K562 (cell line): ENCODE results near the gene MTOR. TPM values are rescaled to one million over a fixed set of nuclear protein-coding genes. Genes with fewer than 3 reads are reported as not detected.

Source experiments
- ATAC-seq: fragments of 200-7000 bp; cut with Tn5 transposase; 3 replicates; pipeline ENCODE4 v1.9.1; 2020; ENCODE audit warnings: moderate library complexity
- BruUV-seq: library from RNA; stranded (reverse); fragments of 400-500 nt; replicated peaks from 2 replicates; lab custom pipeline; 2021; lab: Mats Ljungman, UMichigan
- CTCF ChIA-PET: fragments of 300-600 bp; formaldehyde crosslinking; extraction: SDS; loops from one replicate; lab custom pipeline; 2021; ENCODE audit warnings: low intra/inter-chr PET ratio; lab: Yijun Ruan, JAX
- POLR2A ChIA-PET: fragments of 300-600, 350-650 bp; sonication (Branson Sonifier 250); formaldehyde crosslinking; extraction: SDS; loops from one replicate; lab custom pipeline; 2021; ENCODE audit warnings: antibody characterized with exemption, inconsistent platforms; lab: Yijun Ruan, JAX
- DNase-seq, 4 experiments: peaks; one replicate each; pipeline versions ENCODE4 v3.0.0 to v3.0.0-alpha.2; 2011 to 2018; ENCODE audit warnings: low spot score in 3 of 4, mixed read lengths in 3 of 4; ENCODE audit errors: extremely low read depth in 1 of 4
- FAIRE-seq: peaks from 2 replicates; lab custom pipeline; 2011; peaks lifted over from hg19 to GRCh38; lab: Jason Lieb, UNC
- H2AFZ ChIP-seq: 2 replicates; pipeline ENCODE4 v1.6.0; 2011; ENCODE audit warnings: low read depth, low read length, control low read depth, inconsistent platforms
- H3K27ac ChIP-seq: fragments of 200-600 bp; 3 replicates; pipeline ENCODE4 v1.8.0; 2011; ENCODE audit warnings: low read depth, mild to moderate bottlenecking, control low read depth, inconsistent platforms, low read length, moderate library complexity, mixed read lengths; ENCODE audit errors: extremely low read depth
- H3K27me3 ChIP-seq, 2 experiments: fragments of 300-600 bp in 1 of 2; 2 replicates in 1 of 2; 3 replicates in 1 of 2; pipeline versions ENCODE4 v1.6.0 to v1.8.0; 2011; ENCODE audit warnings: inconsistent platforms in 2 of 2, low read length in 2 of 2, mild to moderate bottlenecking in 1 of 2, mixed read lengths in 1 of 2, moderate library complexity in 1 of 2; ENCODE audit not compliant: control insufficient read depth in 2 of 2, insufficient read depth in 2 of 2
- H3K36me3 ChIP-seq: fragments of 300-600 bp; 3 replicates; pipeline ENCODE4 v1.8.0; 2011; ENCODE audit warnings: mild to moderate bottlenecking, low read length, inconsistent platforms; ENCODE audit not compliant: control insufficient read depth, insufficient read depth
- H3K4me1 ChIP-seq, 2 experiments: fragments of 200-600 bp in 1 of 2; replicated peaks in 1 of 2; 2 replicates in 1 of 2; 3 replicates in 1 of 2; pipeline versions ENCODE4 v1.5.1 to v1.8.0; 2011; ENCODE audit warnings: inconsistent platforms in 2 of 2, low read length in 2 of 2, mild to moderate bottlenecking in 1 of 2, mixed read lengths in 1 of 2, moderate library complexity in 1 of 2; ENCODE audit not compliant: control insufficient read depth in 2 of 2, insufficient read depth in 2 of 2
- H3K4me2 ChIP-seq: 2 replicates; pipeline ENCODE4 v1.6.1; 2011; ENCODE audit warnings: low read length, control low read depth, inconsistent platforms, mixed read lengths; ENCODE audit not compliant: insufficient read depth
- H3K4me3 ChIP-seq: fragments of 200-600 bp; sonication (generic), shearing (Covaris generic); 2 replicates; pipeline ENCODE4 v1.5.1; 2016; ENCODE audit warnings: control low read depth, inconsistent platforms
- H3K79me2 ChIP-seq: fragments of 200-600 bp; 3 replicates; pipeline ENCODE4 v1.8.0; 2011; ENCODE audit warnings: low read length, inconsistent platforms; ENCODE audit not compliant: control insufficient read depth, insufficient read depth
- H3K9ac ChIP-seq, 2 experiments: 2 replicates each; pipeline versions ENCODE4 v1.6.0 to v1.6.1; 2011; ENCODE audit warnings: low read depth in 2 of 2, low read length in 2 of 2, control low read depth in 1 of 2, inconsistent platforms in 1 of 2, mild to moderate bottlenecking in 1 of 2, mixed read lengths in 1 of 2; ENCODE audit not compliant: insufficient read depth in 1 of 2
- H3K9me1 ChIP-seq: one replicate; pipeline ENCODE4 v1.6.0; 2011; ENCODE audit warnings: inconsistent platforms, mild to moderate bottlenecking, low read length, moderate library complexity; ENCODE audit not compliant: control insufficient read depth, insufficient read depth
- H3K9me3 ChIP-seq: replicated peaks from 2 replicates; pipeline ENCODE4 v1.5.1; 2011; ENCODE audit warnings: low read depth, low read length, inconsistent platforms; ENCODE audit not compliant: control insufficient read depth, insufficient read depth
- H4K20me1 ChIP-seq: replicated peaks from 2 replicates; pipeline ENCODE4 v1.6.1; 2011; ENCODE audit warnings: low read length, inconsistent platforms, mixed read lengths; ENCODE audit not compliant: control insufficient read depth, insufficient read depth
- CEBPB ChIP-seq: fragments of 450-650 bp; IDR thresholded peaks from 2 replicates; pipeline ENCODE4 v1.6.1; 2016; ENCODE audit warnings: missing genetic modification characterization, missing compliant biosample characterization
- CEBPG ChIP-seq, 3 experiments: fragments of 200-800 bp in 1 of 3; sonication (Bioruptor generic) in 1 of 3; sonication (generic) in 1 of 3; formaldehyde crosslinking in 1 of 3; IDR thresholded peaks in 2 of 3; conservative IDR thresholded peaks in 1 of 3; 2 replicates each; pipeline versions ENCODE4 v1.6.1 to v1.8.0; 2016 to 2022; ENCODE audit warnings: missing compliant biosample characterization in 2 of 3, missing genetic modification characterization in 2 of 3, mild to moderate bottlenecking in 1 of 3, missing genetic modification reagents in 1 of 3
- LEF1 ChIP-seq: fragments of 450-650 bp; IDR thresholded peaks from 2 replicates; pipeline ENCODE4 v1.6.1; 2016; ENCODE audit warnings: mild to moderate bottlenecking
- MED1 ChIP-seq: sonication (generic); formaldehyde crosslinking; IDR thresholded peaks from 2 replicates; pipeline ENCODE4 v1.8.1; 2023; ENCODE audit warnings: missing genetic modification reagents, borderline replicate concordance
- MTA2 ChIP-seq: fragments of 450-650 bp; IDR thresholded peaks from 2 replicates; pipeline ENCODE4 v1.6.1; 2016; ENCODE audit warnings: low read depth
- NUFIP1 ChIP-seq: fragments of 450-650 bp; IDR thresholded peaks from 2 replicates; pipeline ENCODE4 v1.6.1; 2018; ENCODE audit not compliant: partially characterized antibody
- PHF8 ChIP-seq: fragments of 200-600 bp; sonication (generic); IDR thresholded peaks from 2 replicates; pipeline ENCODE4 v1.6.1; 2012; ENCODE audit warnings: mixed run types, mild to moderate bottlenecking, inconsistent platforms, low read length, moderate library complexity, borderline replicate concordance
- POLR3A ChIP-seq: IDR thresholded peaks from 2 replicates; pipeline ENCODE4 v1.6.1; 2011; ENCODE audit warnings: borderline replicate concordance, mild to moderate bottlenecking, moderate library complexity; ENCODE audit not compliant: insufficient read length, insufficient read depth; ENCODE audit errors: extremely low read depth
- PRMT5 ChIP-seq: sonication (generic); formaldehyde crosslinking; IDR thresholded peaks from 2 replicates; pipeline ENCODE4 v1.5.0; 2020; ENCODE audit warnings: missing genetic modification reagents
- RFX7 ChIP-seq: fragments of 250-450 bp; sonication (Bioruptor Pico); IDR thresholded peaks from 2 replicates; pipeline ENCODE4 v1.5.1; 2021; ENCODE audit warnings: mild to moderate bottlenecking
- STAG1 ChIP-seq: sonication (generic); formaldehyde crosslinking; IDR thresholded peaks from 2 replicates; pipeline ENCODE4 v1.5.0; 2020; ENCODE audit warnings: missing genetic modification reagents, borderline replicate concordance
- STAT5B ChIP-seq: fragments of 250-450 bp; sonication (Bioruptor Pico); IDR thresholded peaks from 2 replicates; pipeline ENCODE4 v1.8.0; 2021; ENCODE audit warnings: mild to moderate bottlenecking, inconsistent platforms
- TARDBP ChIP-seq: fragments of 450-650 bp; IDR thresholded peaks from 2 replicates; pipeline ENCODE4 v1.6.1; 2016
- ZNF212 ChIP-seq: fragments of 450-650 bp; formaldehyde crosslinking; IDR thresholded peaks from 2 replicates; pipeline ENCODE4 v1.4.0; 2020; ENCODE audit warnings: mild to moderate bottlenecking
- ZNF24 ChIP-seq: fragments of 450-650 bp; IDR thresholded peaks from 2 replicates; pipeline ENCODE4 v1.6.1; 2016
- ZNF740 ChIP-seq, 3 experiments: fragments of 200-800 bp in 1 of 3; sonication (Bioruptor generic) in 1 of 3; sonication (generic) in 1 of 3; formaldehyde crosslinking in 1 of 3; IDR thresholded peaks; 2 replicates each; pipeline versions ENCODE4 v1.6.1 to v1.8.0; 2016 to 2022; ENCODE audit warnings: mild to moderate bottlenecking in 2 of 3, missing compliant biosample characterization in 2 of 3, missing genetic modification characterization in 2 of 3, missing genetic modification reagents in 1 of 3
- WGBS: fragments of 100-300 bp; shearing (Covaris generic); methylation state at CpG from one replicate; pipeline ENCODE4 v1.1.6; 2016; ENCODE audit warnings: low coverage, mixed read lengths; ENCODE audit not compliant: insufficient coverage; ENCODE audit errors: missing lambda C conversion rate; 5-methylcytosine and 5-hydroxymethylcytosine counted together
- in situ Hi-C: fragments of 300-500 bp; cut with MboI; formaldehyde crosslinking; loops from 4 replicates; pipeline ENCODE4 v1.15.0; 2018; ENCODE audit warnings: inconsistent platforms, mixed read lengths
- intact Hi-C: fragments of 100-400 bp; cut with micrococcal nuclease; formaldehyde crosslinking; loops from 2 replicates; pipeline ENCODE4 v1.14.2; 2022
- polyA plus RNA-seq, 8 experiments: library from polyadenylated mRNA; depleted of rRNA in 4 of 8; stranded (reverse) in 5 of 8; unstranded in 3 of 8; fragments of >200 nt; fragmentation: Nextera tagmentation in 2 of 8; fragmentation: Illumina TruSeq in 1 of 8; extraction: Ambion mirVana in 2 of 8; extraction: Trizol in 1 of 8; gene quantifications; 2 replicates each; pipeline versions ENCODE4 v1.2.1 to v1.2.3, GENCODE V29; 2011 to 2014; ENCODE audit warnings: inconsistent platforms in 1 of 8, missing spikeins in 1 of 8
- total RNA-seq, 7 experiments: library from RNA; depleted of rRNA in 6 of 7; stranded (reverse); fragments of >200 nt in 6 of 7; fragmentation: Illumina TruSeq in 2 of 7; extraction: Trizol in 2 of 7; gene quantifications; 2 replicates each; pipeline versions ENCODE4 v1.2.1 to v1.2.3, GENCODE V29; 2011 to 2021; ENCODE audit warnings: low replicate concordance in 1 of 7

MTOR gene
- total and polyA plus RNA-seq, 9 of the 15 experiments (the other 6 are each of a cell fraction or from before 2014, with no cell fraction given) = 11.4 to 71.4 (median 52.2) TPM

GRCh38 chr1:11197359-11197758 is 65.0 kb downstream of the MTOR start:
- CTCF ChIA-PET = no interaction called here
- DNase-seq (no peak), FAIRE-seq (no peak), ATAC-seq (no peak)
- Histone ChIP-seq H3K27me3 (no peaks in the 10 kb centered on the region), H3K9me1 (no peaks in the 10 kb centered on the region), H3K4me3 (no peak overlapping the region), H2AFZ (no peak overlapping the region), H3K9me3 (no peaks in the 10 kb centered on the region), H3K36me3 (peaks cover 88% of the 10 kb centered on the region), H3K27ac (no peak overlapping the region), H3K4me1 (no peaks in the 10 kb centered on the region), H3K4me2 (no peak overlapping the region), H4K20me1 (no peaks in the 10 kb centered on the region), H3K9ac (no peak overlapping the region), H3K79me2 (no peaks in the 10 kb centered on the region)
- intact Hi-C loops (no loop called here), in situ Hi-C loops (no loop called here)
- POLR2A ChIA-PET = interaction anchor here (0.6 to 1.6 kb wide), 5 partner anchors 8 to 1397 kb away, joined by 3 to 4 read pairs (median 3); partner anchors contain the start of gene ANGPTL7
- TF ChIP-seq CEBPG (CRISPR knock-in tag; IDR thresholded peaks at IDR 0.05) (no peak), CEBPG (tag; conservative IDR thresholded peaks at IDR 0.05 in 1 of 2, IDR thresholded peaks at IDR 0.05 in 1 of 2) (peak; percentile 18 to 35; a peak in 1 of 4 replicates), ZNF24 (peak; percentile 78), POLR3A (no peak), TARDBP (no peak), MED1 (no peak), CEBPB (tag) (peak; percentile 73)
- 89% methylated on average over 4 of the region's 4 CpGs for WGBS
- no TSS peak for BruUV-seq

GRCh38 chr1:11196945-11197344 is 65.4 kb downstream of the MTOR start:
- no peaks in the 10 kb centered on the region for H3K27me3 ChIP-seq
- no peaks in the 10 kb centered on the region for H3K9me3 ChIP-seq
- ChIA-PET CTCF (no interaction called here), POLR2A (interaction anchor here (1.0 to 1.6 kb wide), 4 partner anchors 8 to 130 kb away, joined by 3 to 4 read pairs (median 4); partner anchors contain the start of gene ANGPTL7)
- BruUV-seq = no TSS peak
- H4K20me1 ChIP-seq = no peaks in the 10 kb centered on the region
- DNase-seq (no peak), FAIRE-seq (no peak), ATAC-seq (no peak)
- intact Hi-C loops = no loop called here
- H3K36me3 ChIP-seq = peaks cover 91% of the 10 kb centered on the region
- no peak overlapping the region for H3K4me3 ChIP-seq
- in situ Hi-C loops = no loop called here
- H3K79me2 ChIP-seq = no peaks in the 10 kb centered on the region
- no peaks in the 10 kb centered on the region for H3K4me1 ChIP-seq
- H3K9ac ChIP-seq = no peak overlapping the region
- H3K27ac ChIP-seq = no peak overlapping the region
- H3K4me2 ChIP-seq = no peak overlapping the region
- WGBS = 93% methylated on average over 2 of the region's 2 CpGs
- no peaks in the 10 kb centered on the region for H3K9me1 ChIP-seq
- no peak overlapping the region for H2AFZ ChIP-seq
- TF ChIP-seq STAT5B (CRISPR knock-in tag) (no peak), RFX7 (CRISPR knock-in tag) (no peak), STAG1 (CRISPR knock-in tag) (no peak), PRMT5 (no peak), NUFIP1 (no peak), MTA2 (no peak), PHF8 (no peak), ZNF740 (CRISPR knock-in tag; IDR thresholded peaks at IDR 0.05) (no peak), ZNF740 (tag; IDR thresholded peaks at IDR 0.05) (no peak), ZNF212 (CRISPR knock-in tag) (no peak), LEF1 (no peak)
